ENCODE measurements around the gene NBPF26.
"Not testable (repeated sequence)": the region's sequence is repeated elsewhere in the genome, so short reads cannot be mapped to it uniquely, and the experiment has no call there.

DNA sequence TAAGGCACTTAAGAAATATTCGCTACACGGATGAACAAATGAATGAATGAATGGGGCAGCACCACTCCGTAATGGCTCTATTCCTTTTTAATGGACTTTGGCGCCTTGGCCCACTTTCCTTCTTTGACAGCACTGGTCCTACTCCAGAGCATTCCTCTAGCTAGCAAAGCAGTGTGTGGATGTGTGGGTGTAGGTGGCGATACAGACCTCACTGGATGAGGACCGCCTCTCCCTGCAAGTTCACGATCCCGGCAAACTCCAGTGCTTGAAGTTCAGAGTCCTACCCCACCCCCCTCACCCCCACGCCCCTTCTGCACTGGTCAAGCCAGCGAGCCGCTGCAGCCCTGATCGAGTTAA is 409 bp upstream of the NBPF26 start:
- TF ChIP-seq, protein P1, sequence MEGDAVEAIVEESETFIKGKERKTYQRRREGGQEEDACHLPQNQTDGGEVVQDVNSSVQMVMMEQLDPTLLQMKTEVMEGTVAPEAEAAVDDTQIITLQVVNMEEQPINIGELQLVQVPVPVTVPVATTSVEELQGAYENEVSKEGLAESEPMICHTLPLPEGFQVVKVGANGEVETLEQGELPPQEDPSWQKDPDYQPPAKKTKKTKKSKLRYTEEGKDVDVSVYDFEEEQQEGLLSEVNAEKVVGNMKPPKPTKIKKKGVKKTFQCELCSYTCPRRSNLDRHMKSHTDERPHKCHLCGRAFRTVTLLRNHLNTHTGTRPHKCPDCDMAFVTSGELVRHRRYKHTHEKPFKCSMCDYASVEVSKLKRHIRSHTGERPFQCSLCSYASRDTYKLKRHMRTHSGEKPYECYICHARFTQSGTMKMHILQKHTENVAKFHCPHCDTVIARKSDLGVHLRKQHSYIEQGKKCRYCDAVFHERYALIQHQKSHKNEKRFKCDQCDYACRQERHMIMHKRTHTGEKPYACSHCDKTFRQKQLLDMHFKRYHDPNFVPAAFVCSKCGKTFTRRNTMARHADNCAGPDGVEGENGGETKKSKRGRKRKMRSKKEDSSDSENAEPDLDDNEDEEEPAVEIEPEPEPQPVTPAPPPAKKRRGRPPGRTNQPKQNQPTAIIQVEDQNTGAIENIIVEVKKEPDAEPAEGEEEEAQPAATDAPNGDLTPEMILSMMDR (conservative IDR thresholded peaks at IDR 0.05): not testable (repeated sequence)
- TF ChIP-seq EZH2 (IDR thresholded peaks at IDR 0.05; ENCODE audit: low read depth): not testable (repeated sequence)
